GM18868 (cell line): ENCODE measurements around the gene LRBA.

ENCODE experiments used
- ATAC-seq: cut with Tn5 transposase; IDR thresholded peaks from one replicate; pipeline ENCODE4 v1.9.1; 2021; ENCODE audit warnings: mild to moderate bottlenecking, moderate library complexity; ENCODE audit not compliant: unreplicated experiment

The LRBA gene

GRCh38 chr4:150818661-150819060 is 196.4 kb downstream of the LRBA start:
- ATAC-seq: no peak

GRCh38 chr4:150817804-150818528 is 197.1 kb downstream of the LRBA start:
- no peak for ATAC-seq

GRCh38 chr4:150817017-150817416 is 198.1 kb downstream of the LRBA start:
- no peak for ATAC-seq

- ATAC-seq: no peak
Measured at GRCh38 chr4:150816491-150816890, 198.6 kb downstream of the LRBA start.

GRCh38 chr4:150814873-150815272 is 200.2 kb downstream of the LRBA start:
- ATAC-seq: no peak

- no peak for ATAC-seq
Measured at GRCh38 chr4:150805183-150806025, 209.7 kb downstream of the LRBA start.

- ATAC-seq: no peak
Measured at GRCh38 chr4:150801833-150802232, 213.3 kb downstream of the LRBA start.

GRCh38 chr4:150799207-150799606 is 215.9 kb downstream of the LRBA start:
- no peak for ATAC-seq

GRCh38 chr4:150794706-150795105 is 220.4 kb downstream of the LRBA start:
- ATAC-seq: no peak

- ATAC-seq: no peak
Measured at GRCh38 chr4:150789864-150790263, 225.2 kb downstream of the LRBA start.

GRCh38 chr4:150784939-150785338 is 230.1 kb downstream of the LRBA start:
- no peak for ATAC-seq

GRCh38 chr4:150784305-150784704 is 230.8 kb downstream of the LRBA start:
- ATAC-seq: no peak

GRCh38 chr4:150782921-150783320 is 232.2 kb downstream of the LRBA start:
- no peak for ATAC-seq

- no peak for ATAC-seq
Measured at GRCh38 chr4:150782311-150782710, 232.8 kb downstream of the LRBA start.

GRCh38 chr4:150781191-150781590 is 233.9 kb downstream of the LRBA start:
- ATAC-seq: no peak

GRCh38 chr4:150779707-150780106 is 235.4 kb downstream of the LRBA start:
- no peak for ATAC-seq

GRCh38 chr4:150773729-150774449 is 241.2 kb downstream of the LRBA start:
- no peak for ATAC-seq

GRCh38 chr4:150773032-150773431 is 242.1 kb downstream of the LRBA start:
- no peak for ATAC-seq

GRCh38 chr4:150771382-150771781 is 243.7 kb downstream of the LRBA start:
- no peak for ATAC-seq

- ATAC-seq: no peak
Measured at GRCh38 chr4:150769845-150770244, 245.2 kb downstream of the LRBA start.

- ATAC-seq: no peak
Measured at GRCh38 chr4:150769248-150769647, 245.8 kb downstream of the LRBA start.

GRCh38 chr4:150768497-150768896 is 246.6 kb downstream of the LRBA start:
- ATAC-seq: no peak
